Kidney tubule cell (primary cell): ENCODE data around the gene ZNF331.

Source experiments
- DNase-seq: peaks from one replicate; pipeline ENCODE4 v3.0.0-alpha.2; 2018; ENCODE audit warnings: low spot score

Gene ZNF331

DNA sequence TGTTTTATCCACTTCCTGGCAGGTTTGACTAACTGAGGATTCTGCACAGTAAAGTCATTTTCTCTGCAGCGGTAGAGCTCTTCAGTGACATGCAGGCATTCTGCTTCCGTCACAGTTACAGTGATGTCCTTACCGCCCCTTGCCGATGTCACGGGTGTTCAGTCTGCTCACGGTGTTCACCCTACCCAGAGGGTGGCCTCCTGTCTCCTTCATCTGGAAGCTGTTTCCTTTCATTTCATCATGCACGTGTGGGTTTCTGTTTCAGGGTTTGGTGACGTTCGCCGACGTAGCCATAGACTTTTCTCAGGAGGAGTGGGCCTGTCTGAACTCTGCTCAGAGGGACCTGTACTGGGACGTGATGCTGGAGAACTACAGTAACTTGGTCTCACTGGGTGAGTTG is 33.4 kb downstream of the ZNF331 start:
- DNase-seq: no peak

DNA sequence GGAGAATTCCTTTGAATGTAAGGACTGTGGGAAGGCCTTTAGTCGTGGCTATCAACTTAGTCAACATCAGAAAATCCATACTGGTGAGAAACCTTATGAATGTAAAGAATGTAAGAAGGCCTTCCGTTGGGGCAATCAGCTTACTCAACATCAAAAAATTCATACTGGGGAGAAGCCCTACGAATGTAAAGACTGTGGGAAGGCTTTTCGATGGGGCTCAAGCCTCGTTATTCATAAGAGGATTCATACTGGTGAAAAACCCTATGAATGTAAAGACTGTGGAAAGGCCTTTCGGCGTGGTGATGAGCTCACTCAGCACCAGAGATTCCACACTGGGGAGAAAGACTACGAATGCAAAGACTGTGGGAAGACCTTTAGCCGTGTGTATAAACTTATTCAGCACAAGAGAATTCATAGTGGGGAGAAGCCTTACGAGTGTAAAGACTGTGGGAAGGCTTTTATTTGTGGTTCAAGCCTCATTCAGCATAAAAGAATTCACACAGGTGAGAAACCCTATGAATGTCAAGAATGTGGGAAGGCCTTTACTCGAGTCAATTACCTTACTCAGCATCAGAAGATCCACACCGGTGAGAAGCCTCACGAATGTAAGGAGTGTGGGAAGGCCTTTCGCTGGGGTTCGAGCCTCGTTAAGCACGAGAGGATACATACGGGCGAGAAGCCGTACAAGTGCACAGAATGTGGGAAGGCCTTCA is 39.2 kb downstream of the ZNF331 start:
- no peak for DNase-seq

DNA sequence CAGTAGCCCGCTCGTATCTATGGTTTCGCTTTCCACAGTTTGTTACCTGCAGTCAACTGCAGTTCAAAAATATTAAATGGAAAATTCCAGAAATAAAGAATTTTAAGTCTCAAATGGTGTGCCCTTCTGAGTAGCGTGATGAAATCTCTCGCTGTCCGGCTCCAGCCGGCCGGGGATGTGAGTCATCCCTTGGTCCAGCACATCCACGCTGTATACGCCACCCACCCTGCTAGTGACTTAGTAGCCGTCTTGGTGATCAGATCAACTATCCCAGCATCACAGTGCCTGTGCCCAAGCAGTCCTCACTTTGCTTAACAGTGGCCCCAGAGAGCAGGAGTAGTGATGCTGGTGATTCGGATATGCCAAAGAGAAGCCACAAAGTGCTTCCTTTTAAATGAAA is 40.0 kb downstream of the ZNF331 start:
- no peak for DNase-seq

DNA sequence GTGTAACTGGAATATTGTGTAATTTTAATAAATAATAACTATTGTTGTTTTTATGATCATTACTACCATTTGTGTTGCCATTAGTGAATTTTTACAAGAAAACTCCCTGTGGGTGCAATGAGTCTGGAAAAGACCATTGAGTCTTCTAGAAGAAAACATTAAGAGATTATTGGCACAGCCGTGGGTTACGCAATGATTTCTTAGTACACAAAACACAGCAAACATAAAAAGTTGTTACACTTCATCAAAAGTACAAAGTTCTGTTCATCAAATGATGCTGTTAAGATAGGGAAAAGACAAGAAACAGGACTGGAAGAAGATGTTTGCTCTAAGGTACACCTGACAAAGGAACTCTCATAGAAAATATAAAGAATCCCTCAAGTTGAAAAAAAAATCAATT is 41.6 kb downstream of the ZNF331 start:
- DNase-seq: no peak

DNA sequence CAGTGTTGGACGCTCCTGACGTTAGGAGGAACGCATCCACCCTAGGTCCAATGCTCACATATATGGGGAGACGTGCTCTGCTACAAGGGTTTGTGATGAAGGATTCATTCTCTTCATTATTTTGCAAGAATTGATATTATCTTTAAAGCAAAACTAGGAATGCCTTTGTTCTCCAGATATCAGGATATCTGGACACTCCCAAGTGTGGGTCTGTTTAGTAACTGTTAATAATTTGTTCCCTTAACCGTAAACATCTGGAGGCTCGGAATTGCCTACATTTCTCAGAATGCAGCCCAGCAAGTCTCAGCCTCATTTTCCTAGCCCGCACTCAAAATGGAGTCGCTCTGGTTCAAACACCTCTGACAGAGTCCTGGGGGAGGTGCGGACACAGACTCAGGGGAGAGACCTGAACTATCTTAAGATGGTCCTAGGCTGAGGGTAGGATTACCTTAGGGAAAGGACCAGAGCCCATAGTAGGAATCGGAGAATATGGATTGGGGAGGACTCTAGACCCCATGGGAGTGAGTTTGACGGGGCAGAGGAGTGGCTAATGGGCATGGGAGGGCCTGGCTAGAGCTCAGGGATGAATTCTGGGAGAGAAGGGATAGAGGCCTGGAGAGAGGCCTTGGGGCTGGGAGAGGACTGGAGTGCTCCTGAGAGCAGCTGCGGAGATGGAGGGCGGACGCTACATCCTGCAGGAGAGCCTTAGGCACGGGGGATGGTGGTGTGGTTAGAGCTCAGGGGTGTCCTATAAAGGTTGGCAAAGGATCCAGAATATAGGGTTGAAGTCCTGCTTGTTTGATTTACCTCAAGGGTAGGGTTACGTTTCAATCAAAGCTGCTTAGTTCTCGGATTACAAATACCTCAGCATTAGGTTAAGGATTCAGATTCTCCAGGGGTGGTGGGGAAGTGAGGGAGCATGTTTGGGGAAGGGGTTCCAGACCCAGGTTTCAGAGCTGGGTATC is 43.2 kb downstream of the ZNF331 start:
- no peak for DNase-seq

DNA sequence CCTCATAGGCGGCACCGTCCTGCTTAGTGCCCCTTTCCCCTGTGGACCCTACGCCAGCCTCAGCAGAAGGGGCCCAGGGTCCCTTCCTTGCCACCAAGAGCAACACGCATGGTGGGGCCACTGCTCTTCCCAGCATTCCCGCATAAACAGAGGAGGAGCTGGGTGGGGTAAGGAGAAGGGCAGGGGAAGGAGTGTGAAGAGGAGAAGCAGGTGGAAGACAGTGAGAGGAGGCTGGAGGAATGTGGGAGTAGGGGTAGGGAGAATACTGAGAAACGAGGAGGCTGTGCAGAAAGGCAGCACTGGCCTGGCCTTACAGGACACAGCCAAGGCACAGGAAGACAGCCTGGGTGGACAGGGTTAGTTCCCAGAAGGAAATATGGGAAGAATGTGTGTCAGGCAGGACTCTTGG is 43.9 kb downstream of the ZNF331 start:
- no peak for DNase-seq

DNA sequence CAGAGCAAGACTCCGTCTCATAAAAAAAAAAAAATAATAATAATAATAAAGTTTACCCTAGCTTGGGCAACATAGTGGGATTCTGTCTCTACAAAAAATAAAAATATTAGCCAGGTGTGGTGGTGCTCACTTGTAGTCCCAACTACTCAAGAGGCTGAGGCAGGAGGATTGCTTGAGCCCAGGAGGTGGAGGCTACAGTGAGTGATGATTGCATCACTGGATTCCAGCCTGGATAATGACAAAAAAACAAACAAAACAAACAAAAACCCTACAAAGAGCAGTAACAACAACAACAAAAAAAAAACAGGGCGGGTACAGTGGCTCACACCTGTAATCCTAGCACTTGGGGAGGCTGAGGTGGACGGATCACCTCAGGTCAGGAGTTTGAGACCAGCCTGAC is 45.2 kb downstream of the ZNF331 start:
- no peak for DNase-seq

DNA sequence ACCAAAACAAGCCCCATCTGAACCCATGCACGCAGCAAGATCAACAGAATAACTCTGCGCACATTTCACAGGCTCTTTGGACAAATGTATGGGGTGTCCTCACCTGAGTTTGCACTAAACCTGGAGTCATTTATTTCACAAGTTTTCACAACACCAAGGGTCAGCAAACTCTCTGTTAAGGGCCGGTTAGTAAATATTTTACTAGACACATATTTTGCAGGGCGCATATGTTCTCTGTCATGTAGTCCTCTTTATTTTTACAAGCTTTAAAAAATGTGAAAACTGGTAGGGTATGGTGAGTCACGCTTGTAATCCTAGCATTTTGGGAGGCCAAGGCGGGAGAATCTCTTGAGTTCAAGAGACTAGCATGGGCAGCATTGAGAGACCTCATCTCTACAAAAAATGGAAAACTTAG is 48.3 kb downstream of the ZNF331 start:
- no peak for DNase-seq

DNA sequence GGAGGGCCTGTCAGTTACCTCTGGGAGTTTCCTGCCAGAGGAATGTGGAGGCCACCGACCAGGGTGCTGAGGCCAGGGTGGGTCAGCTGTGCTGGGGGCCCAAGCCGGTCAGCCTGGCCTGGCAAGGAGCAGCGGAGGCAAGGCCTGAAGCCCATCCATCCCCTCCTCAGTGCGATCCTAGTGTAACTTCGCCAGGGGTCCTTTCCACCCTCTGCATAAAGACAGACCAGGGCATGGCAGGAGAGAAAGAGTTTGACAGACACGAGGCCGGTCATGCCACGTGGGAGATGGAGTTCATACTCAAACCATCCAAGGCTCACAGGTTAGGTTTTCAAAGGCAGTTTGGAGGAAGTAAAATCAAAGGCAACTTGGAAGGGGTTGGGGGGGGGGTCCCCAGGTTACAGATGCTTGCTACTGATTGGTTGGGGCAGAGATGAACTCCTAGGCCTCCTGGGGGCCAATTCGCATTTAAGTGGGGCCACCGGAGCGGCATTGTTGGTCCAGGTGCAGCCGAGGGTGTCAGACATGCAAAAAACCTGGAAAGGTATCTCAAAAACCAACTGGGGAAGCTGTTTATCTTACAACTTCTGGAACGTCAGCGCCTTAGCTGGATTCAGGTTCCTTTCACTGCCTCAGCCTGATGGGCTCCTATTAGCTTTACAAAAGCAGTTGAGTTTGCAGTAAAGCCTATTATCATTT is 57.0 kb downstream of the ZNF331 start:
- no peak for DNase-seq

DNA sequence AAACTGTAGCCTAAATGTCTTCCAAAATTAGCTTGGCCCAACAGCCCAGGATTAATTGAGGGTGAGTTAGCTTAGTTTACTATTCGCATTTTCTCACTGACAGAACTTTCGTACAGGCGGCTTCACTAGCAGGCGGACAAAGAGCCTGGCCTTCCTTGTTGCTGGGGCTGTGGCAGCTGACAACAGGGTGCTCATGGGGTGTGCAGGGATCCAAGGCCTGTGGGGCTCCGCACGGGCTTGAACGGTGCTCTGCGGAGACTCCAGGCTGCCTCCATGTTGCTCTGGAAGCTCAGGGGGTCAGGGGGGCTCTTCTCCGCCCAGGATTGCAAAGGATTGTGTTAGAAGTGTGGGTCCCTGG is 57.5 kb downstream of the ZNF331 start:
- no peak for DNase-seq

DNA sequence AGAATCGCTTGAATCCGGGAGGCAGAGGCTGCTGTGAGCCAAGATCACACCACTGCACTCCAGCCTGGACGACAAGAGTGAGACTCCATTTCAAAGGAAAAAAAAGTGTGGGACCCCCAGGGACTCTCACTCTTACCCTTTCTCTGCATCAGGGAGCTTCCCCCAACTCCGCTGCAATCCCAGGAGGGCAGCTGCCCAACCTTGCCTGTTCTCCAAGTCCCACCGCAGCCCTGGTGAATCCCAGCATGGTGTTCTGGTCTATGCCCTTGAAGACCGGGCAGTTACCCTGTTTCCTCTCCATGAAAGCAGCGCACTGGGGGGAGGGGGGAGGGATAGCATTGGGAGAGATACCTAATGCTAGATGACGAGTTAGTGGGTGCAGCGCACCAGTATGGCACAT is 58.1 kb downstream of the ZNF331 start:
- no peak for DNase-seq

DNA sequence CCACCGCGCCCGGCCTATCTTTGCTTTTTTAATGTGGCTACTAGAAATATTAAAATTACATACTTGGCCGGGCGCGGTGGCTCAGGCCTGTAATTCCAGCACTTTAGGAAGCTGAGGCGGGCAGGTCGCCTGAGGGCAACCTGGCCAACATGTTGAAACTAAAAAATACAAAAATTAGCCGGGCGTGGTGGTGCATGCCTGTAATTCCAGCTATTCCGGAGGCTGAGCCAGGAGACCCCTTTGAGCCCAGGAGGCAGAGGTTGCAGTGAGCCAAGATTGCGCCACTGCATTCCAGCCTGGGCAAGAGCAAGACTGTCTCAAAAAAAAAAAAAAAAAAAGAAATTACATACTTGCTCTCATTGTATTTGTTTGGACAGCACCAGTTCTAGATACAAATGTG is 59.1 kb downstream of the ZNF331 start:
- DNase-seq: no peak

DNA sequence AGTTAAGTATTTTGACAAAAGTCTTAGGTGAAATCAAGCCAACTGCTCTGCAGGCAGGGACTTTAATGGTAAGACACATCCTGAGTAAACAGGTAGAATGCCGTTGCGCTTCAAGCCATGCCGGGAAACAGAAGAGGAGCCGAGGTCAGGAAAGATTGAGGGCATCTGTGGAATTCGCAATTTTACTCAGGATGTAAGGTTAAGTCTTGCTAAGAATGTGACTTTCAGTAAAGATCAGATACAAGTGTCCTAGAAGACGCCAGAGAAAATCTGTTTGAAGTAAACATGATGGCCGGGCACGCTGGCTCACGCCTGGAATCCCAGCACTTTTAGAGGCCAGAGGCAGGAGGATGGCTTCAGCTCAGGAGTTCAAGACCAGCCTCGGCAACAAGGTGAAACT is 60.4 kb downstream of the ZNF331 start:
- DNase-seq: no peak

DNA sequence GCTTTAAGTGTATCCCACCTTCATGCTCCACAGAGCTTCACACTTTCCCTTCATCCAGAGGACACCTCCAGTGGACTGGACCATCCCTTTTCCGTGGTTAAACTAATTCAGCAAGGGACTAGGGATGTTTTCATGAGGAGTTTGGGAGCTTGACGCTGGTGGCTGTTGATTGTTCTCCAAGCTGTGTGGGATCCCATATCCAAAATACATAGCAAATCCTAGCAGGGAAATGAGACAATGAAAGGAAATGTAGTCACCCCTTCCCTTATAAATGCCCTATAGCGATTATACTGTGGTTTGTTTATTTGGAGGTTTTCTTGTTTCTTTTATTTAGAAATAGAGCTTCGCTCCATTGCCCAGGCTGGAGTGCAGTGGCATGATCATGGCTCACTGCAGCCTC is 62.3 kb downstream of the ZNF331 start:
- no peak for DNase-seq

DNA sequence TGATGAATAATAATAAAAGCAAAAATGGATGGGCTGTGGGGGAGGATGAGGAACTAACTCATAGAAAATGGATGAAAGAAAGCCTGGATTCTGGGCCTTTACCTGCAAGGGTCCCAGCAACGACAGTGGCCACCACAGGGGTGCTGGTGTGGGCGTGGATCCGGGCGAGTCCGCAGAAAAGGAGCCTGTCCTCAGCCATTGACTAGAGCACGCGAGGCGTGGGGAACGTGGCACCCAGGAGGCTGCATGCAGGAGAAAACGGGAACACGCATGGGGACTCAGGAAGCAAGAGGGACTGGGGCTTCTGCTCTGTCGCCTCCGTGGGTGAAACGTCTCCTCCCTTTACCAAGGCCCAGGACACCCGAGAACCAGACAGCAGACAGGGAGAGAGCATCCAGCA is 68.1 kb downstream of the ZNF331 start:
- DNase-seq: no peak

DNA sequence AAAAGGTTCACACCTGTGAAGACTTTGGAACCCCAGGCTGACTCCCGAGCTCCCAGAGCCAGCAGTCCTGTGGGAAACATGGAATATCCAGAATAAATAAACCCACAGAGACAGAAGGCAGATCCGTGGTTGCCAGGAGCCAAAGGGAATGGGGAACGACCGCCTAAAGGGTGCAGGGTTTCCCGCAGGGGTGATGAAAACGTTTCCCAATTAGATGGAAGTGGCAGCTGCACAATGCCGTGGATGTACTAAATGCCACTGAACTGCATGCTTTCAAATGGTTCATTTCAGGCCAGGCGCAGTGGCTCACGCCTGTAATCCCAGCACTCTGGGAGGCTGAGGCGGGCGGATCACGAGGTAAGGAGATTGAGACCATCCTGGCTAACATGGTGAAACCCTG is 70.4 kb downstream of the ZNF331 start:
- DNase-seq: no peak

DNA sequence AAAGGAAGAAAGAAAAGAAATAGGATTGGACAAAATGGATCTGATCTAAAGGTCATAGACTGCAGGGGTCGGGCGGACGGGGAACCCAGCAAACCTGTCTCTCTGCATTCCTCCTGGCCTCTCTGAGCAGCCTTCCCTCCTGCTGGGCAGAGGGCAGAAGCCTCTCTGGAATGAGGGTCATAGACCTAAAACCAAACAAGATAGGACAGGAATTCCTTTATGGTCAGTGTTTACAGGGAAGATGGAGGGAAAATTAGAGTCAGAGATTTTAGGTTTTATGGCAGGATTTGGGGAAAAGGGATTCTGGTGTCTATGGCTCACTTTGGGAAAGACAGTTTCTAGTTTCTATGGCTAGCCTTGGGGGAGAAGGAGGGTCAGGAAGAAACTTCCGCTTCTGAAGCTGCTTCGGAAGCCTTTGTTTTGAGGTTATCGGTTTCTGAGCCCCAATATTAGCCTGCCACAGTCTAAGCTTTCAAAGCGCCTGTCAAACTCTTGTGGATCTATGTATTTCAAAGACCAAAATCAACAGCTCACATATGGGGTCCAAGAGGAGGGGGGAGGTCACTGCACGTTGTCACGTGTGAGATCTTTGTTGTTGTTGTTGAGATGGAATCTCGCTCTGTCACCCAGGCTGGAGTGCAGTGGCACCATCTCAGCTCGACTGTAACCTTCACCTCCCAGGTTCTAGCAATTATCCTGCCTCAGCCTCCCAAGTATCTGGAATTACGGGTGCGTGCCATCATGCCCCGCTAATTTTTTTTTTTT is 75.0 kb downstream of the ZNF331 start:
- no peak for DNase-seq

DNA sequence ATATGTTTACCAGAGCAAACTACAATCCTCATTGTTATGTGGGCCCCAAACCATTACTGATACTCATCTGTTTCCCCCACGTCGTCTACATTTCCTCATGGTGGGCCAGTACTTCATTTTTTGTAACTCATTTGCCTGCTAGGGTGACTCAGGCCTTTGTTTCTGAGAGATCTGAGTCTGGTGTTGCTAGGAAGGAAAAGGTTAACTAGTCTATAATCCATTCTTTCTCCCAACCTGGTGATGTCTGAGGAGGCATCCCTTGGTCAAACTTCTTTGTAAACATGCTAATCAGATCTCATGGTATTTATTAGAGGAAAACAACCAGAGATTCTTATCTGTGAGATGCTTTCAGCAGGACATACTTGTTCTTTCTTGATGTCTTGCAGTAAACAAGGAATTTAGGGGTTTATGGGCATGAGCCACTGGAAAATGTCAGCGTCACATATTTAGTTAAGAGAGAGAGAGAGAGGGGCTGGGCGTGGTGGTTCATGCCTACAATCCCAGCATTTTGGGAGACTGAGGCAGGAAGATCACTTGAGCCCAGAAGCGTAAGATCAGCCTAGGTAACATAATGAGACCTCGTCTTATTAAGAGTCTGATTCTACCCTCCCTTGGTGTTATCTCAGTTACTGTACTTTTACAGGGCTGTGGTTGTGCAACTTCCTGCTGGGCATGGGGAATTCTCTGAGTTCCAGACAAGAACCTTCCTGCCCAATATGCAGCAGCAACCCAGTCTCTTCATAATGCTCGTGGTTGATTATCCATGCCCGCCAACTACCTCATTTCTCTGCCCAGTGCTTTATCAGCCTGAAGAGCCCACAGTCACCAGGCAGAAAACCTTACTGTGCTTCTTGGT is 84.2 kb downstream of the ZNF331 start:
- no peak for DNase-seq

DNA sequence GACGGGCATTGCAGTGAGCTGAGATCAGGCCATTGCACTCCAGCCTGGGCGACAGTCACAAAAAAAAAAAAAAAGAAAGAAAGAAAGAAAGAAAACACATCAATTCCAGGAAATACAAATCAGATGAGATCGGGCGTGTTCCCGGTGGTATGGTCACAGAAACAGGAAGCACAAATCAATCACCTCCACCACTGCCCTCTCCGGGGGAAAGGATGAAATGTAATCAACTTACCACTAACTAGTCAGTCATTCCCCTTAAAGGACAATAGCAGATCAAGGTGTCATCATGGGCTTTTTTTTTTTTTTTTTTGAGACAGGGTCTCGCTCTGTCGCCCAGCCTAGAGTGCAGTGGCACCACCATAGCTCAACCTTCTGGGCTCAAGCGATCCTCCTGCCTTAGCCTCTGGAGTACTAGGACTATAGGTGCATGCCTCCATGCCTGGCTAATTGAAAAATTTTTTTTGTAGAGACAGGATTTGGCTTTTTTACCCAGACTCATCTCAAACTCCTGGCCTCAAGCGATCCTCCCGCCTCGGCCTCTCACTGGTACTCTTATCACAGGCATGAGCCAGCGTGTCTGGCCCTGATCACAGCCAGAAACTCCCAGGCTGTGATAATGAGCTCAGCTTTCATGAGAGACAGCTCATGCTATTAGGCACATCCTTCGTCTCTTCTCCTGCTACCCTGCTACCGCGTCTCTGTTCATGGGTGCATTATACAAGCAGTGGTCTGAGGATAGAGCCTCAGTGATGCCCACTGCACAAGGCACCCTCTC is 87.0 kb downstream of the ZNF331 start:
- no peak for DNase-seq

DNA sequence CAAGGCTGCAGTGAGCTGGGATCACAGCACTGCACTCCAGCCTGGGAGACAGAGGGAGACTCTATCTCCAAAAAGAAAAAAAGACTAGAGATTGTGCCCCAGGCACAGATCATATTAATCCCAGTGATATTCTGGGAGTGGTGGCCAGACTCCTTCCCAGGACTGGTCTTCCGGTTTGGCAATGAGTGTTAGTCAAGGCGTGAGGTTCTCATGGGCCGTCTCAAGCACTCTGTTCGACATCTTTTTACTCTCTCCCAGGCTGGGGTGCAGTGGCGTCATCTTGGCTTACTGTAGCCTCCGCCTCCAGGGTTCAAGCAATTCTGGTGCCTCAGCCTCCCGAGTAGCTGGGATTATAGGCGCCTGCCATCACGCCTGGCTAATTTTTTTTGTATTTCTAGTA is 88.5 kb downstream of the ZNF331 start:
- DNase-seq: no peak
